Measurements from ENCODE around the gene CRTC3.
"Not testable (repeated sequence)": the region's sequence is repeated elsewhere in the genome, so short reads cannot be mapped to it uniquely, and the experiment has no call there.

Gene CRTC3

GRCh38 chr15:90624278-90624981, 94.7 kb downstream of the CRTC3 start:
- DNase-seq, result peak; percentile 21

GRCh38 chr15:90625037-90625436, 95.3 kb downstream of the CRTC3 start:
- no peak for DNase-seq

DNA sequence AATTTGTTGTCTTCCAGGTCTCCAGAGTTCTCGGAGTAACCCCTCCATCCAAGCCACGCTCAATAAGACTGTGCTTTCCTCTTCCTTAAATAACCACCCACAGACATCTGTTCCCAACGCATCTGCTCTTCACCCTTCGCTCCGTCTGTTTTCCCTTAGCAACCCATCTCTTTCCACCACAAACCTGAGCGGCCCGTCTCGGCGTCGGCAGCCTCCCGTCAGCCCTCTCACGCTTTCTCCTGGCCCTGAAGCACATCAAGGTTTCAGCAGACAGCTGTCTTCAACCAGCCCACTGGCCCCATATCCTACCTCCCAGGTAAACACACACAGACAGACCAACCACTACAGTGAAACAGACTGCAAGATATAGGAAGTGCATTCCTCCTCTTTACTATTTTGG, 99.5 kb downstream of the CRTC3 start:
- no peak for DNase-seq

DNA sequence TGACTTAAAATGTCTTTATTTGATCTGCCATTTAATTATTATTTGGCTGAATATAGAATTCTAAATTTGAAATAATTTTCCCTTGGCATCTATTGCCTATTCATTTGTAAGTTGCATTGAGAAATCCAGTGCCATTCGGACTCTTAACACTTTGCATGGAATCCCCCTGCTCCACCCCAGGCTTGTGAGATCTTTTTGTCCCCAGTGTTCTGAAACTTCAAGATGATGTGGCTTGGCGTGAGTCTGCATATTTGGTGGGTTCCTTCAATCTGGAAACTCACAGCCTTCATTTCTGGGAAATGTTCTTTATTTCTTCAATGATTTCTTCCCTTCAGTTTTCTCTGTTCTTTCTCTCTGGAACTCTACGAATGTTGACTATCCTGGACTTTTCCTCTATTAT, 103.6 kb downstream of the CRTC3 start:
- DNase-seq, result no peak

- DNase-seq, result not testable (repeated sequence)
These were observed 107.3 kb downstream of the CRTC3 start for GRCh38 chr15:90636993-90637392.

GRCh38 chr15:90637693-90638092, 108.0 kb downstream of the CRTC3 start:
- no peak for DNase-seq

DNA sequence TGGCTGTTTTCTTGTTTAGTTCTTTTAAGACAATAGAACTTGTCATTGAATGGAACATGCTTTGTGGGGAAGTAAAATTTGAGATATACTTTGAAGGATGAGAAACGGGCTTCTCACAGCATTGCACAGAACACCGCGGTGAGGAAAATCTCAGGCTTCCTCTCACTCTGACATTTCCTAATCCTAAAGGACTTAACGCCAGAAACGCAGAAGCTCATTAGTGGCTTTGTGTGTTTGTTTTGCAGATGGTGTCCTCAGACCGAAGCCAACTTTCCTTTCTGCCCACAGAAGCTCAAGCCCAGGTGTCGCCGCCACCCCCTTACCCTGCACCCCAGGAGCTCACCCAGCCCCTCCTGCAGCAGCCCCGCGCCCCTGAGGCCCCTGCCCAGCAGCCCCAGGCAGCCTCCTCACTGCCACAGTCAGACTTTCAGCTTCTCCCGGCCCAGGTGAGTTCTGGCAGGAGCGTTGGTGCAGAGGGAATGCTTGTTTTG, 108.5 kb downstream of the CRTC3 start:
- DNase-seq, result no peak

DNA sequence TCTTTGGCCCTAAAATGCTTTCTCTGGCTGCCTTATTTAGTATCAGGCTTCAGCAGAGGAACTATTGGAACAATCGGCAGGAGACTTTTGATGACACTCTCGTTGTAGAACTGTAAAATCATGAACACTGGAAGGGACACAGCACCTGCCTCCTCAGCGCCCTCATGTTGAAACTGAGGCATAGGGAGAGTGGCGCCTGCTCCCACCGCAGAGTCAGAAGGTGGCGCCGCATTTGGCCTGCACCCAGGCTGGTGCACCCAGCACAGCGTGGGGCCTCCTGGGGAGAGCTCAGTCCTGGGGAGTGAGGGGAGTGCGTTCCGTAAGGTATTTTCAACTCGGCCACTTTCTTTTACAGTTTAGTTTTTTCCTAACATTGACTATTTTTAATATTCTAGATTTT, 109.2 kb downstream of the CRTC3 start:
- DNase-seq, result no peak

GRCh38 chr15:90640862-90641261, 111.1 kb downstream of the CRTC3 start:
- DNase-seq, result no peak

DNA sequence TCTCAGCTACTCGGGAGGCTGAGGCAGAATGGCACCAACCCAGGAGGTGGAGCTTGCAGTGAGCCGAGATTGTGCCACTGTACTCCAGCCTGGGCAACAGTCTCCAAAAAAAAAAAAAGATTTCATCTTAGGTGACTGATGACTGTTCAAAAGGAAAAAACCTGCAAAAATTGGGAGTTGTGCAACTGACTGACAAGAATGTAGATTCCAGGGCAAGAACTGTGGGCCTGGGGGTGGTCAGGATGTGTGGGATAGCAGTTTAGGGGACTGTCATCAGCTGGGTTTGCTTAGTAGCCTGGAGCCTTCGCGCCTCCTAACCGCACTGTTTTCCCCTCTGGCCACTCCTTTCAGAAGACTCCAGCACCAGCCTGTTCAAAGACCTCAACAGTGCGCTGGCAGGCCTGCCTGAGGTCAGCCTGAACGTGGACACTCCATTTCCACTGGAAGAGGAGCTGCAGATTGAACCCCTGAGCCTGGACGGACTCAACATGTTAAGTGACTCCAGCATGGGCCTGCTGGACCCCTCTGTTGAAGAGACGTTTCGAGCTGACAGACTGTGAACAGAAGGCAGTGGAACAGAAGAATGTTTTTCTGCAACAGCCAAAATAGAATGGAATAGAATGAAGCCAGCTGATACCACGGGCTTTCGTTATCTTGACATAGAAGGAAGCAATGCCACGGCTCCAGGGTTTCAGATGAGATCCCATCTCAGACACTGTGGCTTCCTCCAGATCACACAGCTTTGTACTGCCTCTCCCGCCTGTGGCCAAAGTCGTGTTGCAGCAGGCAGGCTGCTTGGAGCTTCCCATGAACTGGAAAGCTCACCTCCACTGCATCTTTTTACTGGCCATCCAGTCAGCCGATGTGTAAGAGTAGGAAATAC, 112.1 kb downstream of the CRTC3 start:
- no peak for DNase-seq

- DNase-seq, result no peak
These were observed 113.0 kb downstream of the CRTC3 start for GRCh38 chr15:90642464-90643300.

GRCh38 chr15:90643301-90643632, 113.5 kb downstream of the CRTC3 start:
- DNase-seq, result no peak

- no peak for DNase-seq
These were observed 114.8 kb downstream of the CRTC3 start for GRCh38 chr15:90644526-90644925.

- DNase-seq, result no peak
These were observed 115.4 kb downstream of the CRTC3 start for GRCh38 chr15:90644952-90645725.

- DNase-seq, result no peak
These were observed 116.3 kb downstream of the CRTC3 start for GRCh38 chr15:90645873-90646575.

- no peak for DNase-seq
These were observed 117.1 kb downstream of the CRTC3 start for GRCh38 chr15:90646662-90647305.

- no peak for DNase-seq
These were observed 117.6 kb downstream of the CRTC3 start for GRCh38 chr15:90647326-90647725.

GRCh38 chr15:90648137-90649070, 118.7 kb downstream of the CRTC3 start:
- peak; percentile 59 for DNase-seq

DNA sequence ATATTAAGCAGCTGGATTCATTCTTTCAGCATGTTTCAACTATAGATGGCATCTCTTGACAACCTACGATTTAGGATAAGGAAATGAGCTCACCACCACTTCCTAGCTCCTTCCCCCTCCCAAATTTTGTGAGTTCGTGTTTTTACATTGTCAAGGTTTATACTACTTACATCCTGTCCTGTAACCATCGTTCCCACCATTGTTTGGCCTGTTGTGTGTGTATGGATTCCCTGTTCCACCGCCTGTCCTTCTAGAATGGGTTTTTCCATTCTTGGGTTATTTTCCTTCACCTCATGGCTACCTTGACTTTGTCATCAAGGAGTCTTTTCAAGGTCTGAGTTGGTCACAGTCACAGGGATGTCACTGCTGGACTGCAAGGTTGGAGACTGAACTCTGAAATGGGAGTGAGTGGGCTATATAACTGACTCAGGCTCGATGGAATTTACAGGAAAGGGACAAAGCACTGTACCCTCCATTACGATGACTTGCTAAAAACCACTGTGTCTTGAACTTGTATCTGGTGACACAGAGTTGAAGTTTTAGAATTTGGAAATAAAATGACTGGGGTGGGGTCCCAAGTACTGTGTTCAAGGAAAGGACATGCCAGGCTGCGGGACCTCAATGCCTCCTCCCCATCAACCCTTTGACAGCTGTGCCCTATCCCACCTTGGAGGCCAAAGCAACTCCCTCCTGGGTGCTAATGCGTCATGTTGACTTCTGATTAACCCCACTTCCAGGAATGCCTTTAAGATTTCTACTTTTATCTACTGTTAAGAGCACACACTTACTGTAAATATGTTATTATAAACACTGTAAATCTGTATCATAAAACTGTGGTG, 120.6 kb downstream of the CRTC3 start:
- peak; percentile 74 for DNase-seq
